ENCODE measurements around the gene IL1RN.
A peak's percentile ranks its signal among the peaks of the same experiment; 100 is the strongest.
"Not testable (repeated sequence)": the region's sequence is repeated elsewhere in the genome, so short reads cannot be mapped to it uniquely, and the experiment has no call there.

IL1RN gene

GRCh38 chr2:113092864-113093612 lies 34.4 kb upstream of the IL1RN start:
- no peaks in the 10 kb centered on the region for H3K79me2 ChIP-seq (ENCODE audit: low read length)

GRCh38 chr2:113093613-113093977 lies 33.8 kb upstream of the IL1RN start:
- Histone ChIP-seq H3K9me2 (replicated peaks; ENCODE audit: insufficient read depth, low read length) (no peaks in the 10 kb centered on the region), H3K79me2 (ENCODE audit: low read length) (no peaks in the 10 kb centered on the region), H4K20me1 (ENCODE audit: insufficient read depth, low read length) (no peaks in the 10 kb centered on the region), H2AFZ (ENCODE audit: low read length) (no peak overlapping the region), H3K27ac (ENCODE audit: low read length) (no peak overlapping the region), H3F3A (ENCODE audit: insufficient read depth, low read length) (no peaks in the 10 kb centered on the region), H3K27me3 (replicated peaks; ENCODE audit: insufficient read depth, low read length) (no peaks in the 10 kb centered on the region), H3K4me3 (ENCODE audit: low read length) (no peak overlapping the region), H3K4me1 (ENCODE audit: low read length) (peaks cover 5% of the 10 kb centered on the region), H3K4me2 (ENCODE audit: low read depth, low read length) (no peak overlapping the region), H3K9ac (ENCODE audit: low read length) (no peak overlapping the region), H3K9me3 (replicated peaks; ENCODE audit: insufficient read depth, low read length) (no peaks in the 10 kb centered on the region), H3K36me3 (replicated peaks; ENCODE audit: insufficient read depth, low read length) (no peaks in the 10 kb centered on the region)
- DNase-seq: no peak
- TF ChIP-seq, protein P1, sequence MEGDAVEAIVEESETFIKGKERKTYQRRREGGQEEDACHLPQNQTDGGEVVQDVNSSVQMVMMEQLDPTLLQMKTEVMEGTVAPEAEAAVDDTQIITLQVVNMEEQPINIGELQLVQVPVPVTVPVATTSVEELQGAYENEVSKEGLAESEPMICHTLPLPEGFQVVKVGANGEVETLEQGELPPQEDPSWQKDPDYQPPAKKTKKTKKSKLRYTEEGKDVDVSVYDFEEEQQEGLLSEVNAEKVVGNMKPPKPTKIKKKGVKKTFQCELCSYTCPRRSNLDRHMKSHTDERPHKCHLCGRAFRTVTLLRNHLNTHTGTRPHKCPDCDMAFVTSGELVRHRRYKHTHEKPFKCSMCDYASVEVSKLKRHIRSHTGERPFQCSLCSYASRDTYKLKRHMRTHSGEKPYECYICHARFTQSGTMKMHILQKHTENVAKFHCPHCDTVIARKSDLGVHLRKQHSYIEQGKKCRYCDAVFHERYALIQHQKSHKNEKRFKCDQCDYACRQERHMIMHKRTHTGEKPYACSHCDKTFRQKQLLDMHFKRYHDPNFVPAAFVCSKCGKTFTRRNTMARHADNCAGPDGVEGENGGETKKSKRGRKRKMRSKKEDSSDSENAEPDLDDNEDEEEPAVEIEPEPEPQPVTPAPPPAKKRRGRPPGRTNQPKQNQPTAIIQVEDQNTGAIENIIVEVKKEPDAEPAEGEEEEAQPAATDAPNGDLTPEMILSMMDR (IDR thresholded peaks at IDR 0.05; ENCODE audit: low read length): no peak
- TF ChIP-seq EZH2phosphoT487 (IDR thresholded peaks at IDR 0.05; ENCODE audit: low read length) (no peak), EZH2 (optimal IDR thresholded peaks at IDR 0.05; ENCODE audit: low read depth, low read length) (no peak)

More at GRCh38 chr2:113092864-113093612, 34.4 kb upstream of the IL1RN start:
- H2AFZ ChIP-seq (ENCODE audit: low read length): no peak overlapping the region
- H3K4me1 ChIP-seq (ENCODE audit: low read length): no peaks in the 10 kb centered on the region
- no peak overlapping the region for H3K4me3 ChIP-seq (ENCODE audit: low read length)
- no peak overlapping the region for H3K27ac ChIP-seq (ENCODE audit: low read length)
- no peaks in the 10 kb centered on the region for H3K9me2 ChIP-seq (replicated peaks; ENCODE audit: insufficient read depth, low read length)
- no peak for DNase-seq
- no peak overlapping the region for H3K4me2 ChIP-seq (ENCODE audit: low read depth, low read length)
- H3K36me3 ChIP-seq (replicated peaks; ENCODE audit: insufficient read depth, low read length): no peaks in the 10 kb centered on the region
- TF ChIP-seq, protein P1 (IDR thresholded peaks at IDR 0.05; ENCODE audit: low read length): no peak
- no peak for TF ChIP-seq EZH2phosphoT487 (IDR thresholded peaks at IDR 0.05; ENCODE audit: low read length)
- TF ChIP-seq EZH2 (optimal IDR thresholded peaks at IDR 0.05; ENCODE audit: low read depth, low read length): no peak
- no peaks in the 10 kb centered on the region for H3K27me3 ChIP-seq (replicated peaks; ENCODE audit: insufficient read depth, low read length)
- no peaks in the 10 kb centered on the region for H3K9me3 ChIP-seq (replicated peaks; ENCODE audit: insufficient read depth, low read length)
- no peaks in the 10 kb centered on the region for H3F3A ChIP-seq (ENCODE audit: insufficient read depth, low read length)
- H3K9ac ChIP-seq (ENCODE audit: low read length): no peak overlapping the region
- no peaks in the 10 kb centered on the region for H4K20me1 ChIP-seq (ENCODE audit: insufficient read depth, low read length)

DNA sequence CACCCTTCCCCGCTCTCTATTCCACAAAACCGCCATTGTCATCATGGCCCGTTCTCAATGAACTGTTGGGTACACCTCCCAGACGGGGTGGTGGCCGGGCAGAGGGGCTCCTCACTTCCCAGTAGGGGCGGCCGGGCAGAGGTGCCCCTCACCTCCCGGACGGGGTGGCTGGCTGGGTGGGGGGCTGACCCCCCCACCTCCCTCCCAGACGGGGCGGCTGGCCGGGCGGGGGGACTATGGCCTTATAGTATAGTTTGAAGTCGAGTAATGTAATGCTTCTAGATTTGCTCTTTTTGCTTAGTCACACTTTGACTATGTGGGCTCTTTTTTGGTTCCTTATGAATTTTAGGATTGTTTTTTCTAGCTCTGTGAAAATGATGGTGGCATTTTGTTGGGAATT lies 31.1 kb upstream of the IL1RN start:
- not testable (repeated sequence) for H3K9ac ChIP-seq (ENCODE audit: low read length); H3K9me3 ChIP-seq (replicated peaks; ENCODE audit: insufficient read depth, low read length); H3K79me2 ChIP-seq (ENCODE audit: low read length); H3F3A ChIP-seq (ENCODE audit: insufficient read depth, low read length); H2AFZ ChIP-seq (ENCODE audit: low read length); H3K27me3 ChIP-seq (replicated peaks; ENCODE audit: insufficient read depth, low read length); H3K27ac ChIP-seq (ENCODE audit: low read length); H3K36me3 ChIP-seq (replicated peaks; ENCODE audit: insufficient read depth, low read length); H4K20me1 ChIP-seq (ENCODE audit: insufficient read depth, low read length); H3K4me2 ChIP-seq (ENCODE audit: low read depth, low read length); H3K4me1 ChIP-seq (ENCODE audit: low read length); H3K4me3 ChIP-seq (ENCODE audit: low read length); H3K9me2 ChIP-seq (replicated peaks; ENCODE audit: insufficient read depth, low read length); DNase-seq

DNA sequence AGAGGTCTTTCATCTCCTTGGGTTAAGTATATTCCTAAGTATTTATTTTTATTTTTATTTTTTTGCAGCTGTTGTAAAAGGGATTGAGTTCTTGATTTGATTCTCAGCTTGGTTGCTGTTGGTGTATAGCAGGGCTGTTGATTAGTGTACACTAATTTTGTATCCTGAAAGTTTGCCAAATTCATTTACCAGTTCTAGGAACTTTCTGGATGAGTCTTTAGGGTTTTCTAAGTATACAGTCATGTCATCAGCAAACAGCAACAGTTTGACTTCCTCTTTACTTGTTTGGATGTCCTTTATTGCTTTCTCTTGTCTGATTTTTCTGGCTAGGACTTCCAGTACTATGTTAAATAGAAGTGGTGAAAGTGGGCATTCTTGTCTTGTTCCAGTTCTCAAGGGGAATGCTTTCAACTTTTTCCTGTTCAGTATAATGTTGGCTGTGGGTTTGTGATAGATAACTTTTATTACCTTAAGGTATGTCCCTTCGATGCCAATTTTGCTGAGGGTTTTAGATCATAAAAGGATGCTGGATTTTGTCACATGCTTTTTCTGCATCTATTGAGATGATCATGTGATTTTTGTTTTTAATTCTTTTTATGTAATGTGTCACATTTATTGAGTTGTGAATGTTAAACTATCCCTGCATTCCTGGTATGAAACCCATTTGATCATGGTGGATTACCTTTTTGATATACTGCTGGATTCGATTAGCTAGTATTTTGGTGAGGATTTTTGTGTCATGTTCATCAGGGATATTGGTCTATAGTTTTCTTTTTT lies 30.4 kb upstream of the IL1RN start:
- not testable (repeated sequence) for H3F3A ChIP-seq (ENCODE audit: insufficient read depth, low read length); H3K4me1 ChIP-seq (ENCODE audit: low read length); H3K27me3 ChIP-seq (replicated peaks; ENCODE audit: insufficient read depth, low read length); H3K9me2 ChIP-seq (replicated peaks; ENCODE audit: insufficient read depth, low read length); H3K27ac ChIP-seq (ENCODE audit: low read length); H3K9me3 ChIP-seq (replicated peaks; ENCODE audit: insufficient read depth, low read length); DNase-seq; H3K36me3 ChIP-seq (replicated peaks; ENCODE audit: insufficient read depth, low read length); H3K4me3 ChIP-seq (ENCODE audit: low read length); H3K9ac ChIP-seq (ENCODE audit: low read length); H4K20me1 ChIP-seq (ENCODE audit: insufficient read depth, low read length); H3K79me2 ChIP-seq (ENCODE audit: low read length)
- Histone ChIP-seq H2AFZ (ENCODE audit: low read length) (peak overlapping the region; percentile 67), H3K4me2 (ENCODE audit: low read depth, low read length) (peak overlapping the region; percentile 64; the same call in 1 of the 2 replicates)
